DMS153 treated with DMSO at 0.1 percent for 48 hours (cell line): ENCODE measurements around the gene ANO2.

Experiments
- DNase-seq: peaks from one replicate; lab custom pipeline; 2025; ENCODE audit not compliant: unreplicated experiment; lab: John Stamatoyannopoulos, UW

Gene ANO2

GRCh38 chr12:5521456-5522325 lies 423.4 kb downstream of the ANO2 start:
- DNase-seq: no peak

- no peak for DNase-seq
These were observed 424.2 kb downstream of the ANO2 start for GRCh38 chr12:5520831-5521230.

- DNase-seq: no peak
These were observed 425.0 kb downstream of the ANO2 start for GRCh38 chr12:5520037-5520436.

GRCh38 chr12:5518584-5519365 lies 426.3 kb downstream of the ANO2 start:
- no peak for DNase-seq

GRCh38 chr12:5516371-5517241 lies 428.5 kb downstream of the ANO2 start:
- DNase-seq: no peak

DNA sequence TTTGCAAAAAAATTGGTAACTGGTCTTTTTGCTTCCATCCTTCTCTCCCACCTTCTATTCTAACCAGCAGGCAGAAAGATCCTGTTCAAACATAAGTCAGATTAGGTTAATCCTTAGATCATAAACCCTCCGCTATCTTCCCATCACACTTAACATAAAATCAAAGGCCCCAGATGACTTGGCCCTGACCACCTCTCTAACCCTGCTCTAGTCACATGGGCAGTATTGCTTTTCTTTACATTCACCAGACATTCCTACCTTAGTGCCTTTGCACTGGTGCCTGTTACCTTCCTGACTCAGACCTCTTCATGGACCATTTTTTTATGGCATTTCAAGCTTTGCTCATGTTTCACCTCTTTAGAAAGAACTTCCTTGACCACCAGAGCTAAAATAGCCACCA lies 429.6 kb downstream of the ANO2 start:
- no peak for DNase-seq

DNA sequence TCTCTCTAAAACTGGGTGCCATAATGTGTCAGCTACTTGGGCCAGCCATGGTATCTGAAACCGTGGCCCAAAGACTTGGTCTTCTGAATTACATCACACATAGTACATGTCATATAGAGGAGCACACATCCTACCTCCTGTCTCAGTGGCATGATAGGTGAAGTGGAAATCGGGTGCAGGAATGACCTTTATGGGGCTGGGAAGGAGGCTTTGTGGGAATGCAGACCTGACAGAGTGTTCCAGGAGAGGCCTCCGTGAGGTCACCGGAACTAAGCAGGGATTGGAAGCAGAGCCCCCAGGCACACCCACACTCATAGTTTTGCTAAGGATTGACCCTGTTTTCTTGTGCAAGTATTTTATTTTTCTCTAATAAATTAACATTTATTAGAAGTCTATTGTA lies 430.5 kb downstream of the ANO2 start:
- DNase-seq: no peak

DNA sequence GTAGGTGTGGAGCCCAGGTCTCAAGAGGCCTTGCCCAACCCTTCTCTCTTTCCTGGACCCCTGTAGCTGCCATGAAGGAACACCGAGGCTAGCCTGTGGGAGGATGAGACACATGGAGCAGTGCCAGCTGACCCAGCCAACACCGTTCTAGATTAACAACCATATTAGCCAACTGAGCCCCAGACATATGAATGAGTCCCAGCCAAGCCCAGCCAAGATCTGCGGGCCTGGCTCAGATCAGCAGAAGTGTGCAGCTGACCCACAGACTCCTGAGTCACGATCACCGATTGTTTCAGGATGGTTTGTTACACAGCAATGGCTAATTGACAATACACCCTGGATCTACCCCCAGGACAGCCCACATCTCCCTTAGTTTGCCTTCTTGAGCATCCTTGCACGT lies 431.0 kb downstream of the ANO2 start:
- DNase-seq: no peak

DNA sequence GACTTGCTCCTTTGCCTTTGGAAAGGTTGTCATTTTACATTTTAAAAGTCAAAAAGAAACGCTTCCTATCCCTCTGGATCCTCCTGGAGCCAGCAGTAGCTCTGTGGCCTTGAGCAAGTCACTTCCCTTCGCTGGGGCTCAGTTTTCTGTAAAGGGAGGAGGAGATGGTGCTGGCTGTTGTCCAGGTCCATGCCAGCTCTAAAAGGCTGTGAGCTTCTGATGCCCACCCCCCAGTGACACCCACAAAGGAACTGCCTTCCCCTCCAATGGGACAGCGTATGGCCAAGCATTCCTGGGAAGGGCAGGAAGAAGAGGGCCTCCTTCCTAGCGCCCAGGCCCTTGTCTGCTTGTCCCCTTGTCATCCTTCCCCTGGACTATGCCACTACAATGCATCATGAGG lies 431.7 kb downstream of the ANO2 start:
- DNase-seq: no peak
